GM19035 (cell line): Measurements from ENCODE around the gene PTBP2.
A peak's percentile ranks its signal among the peaks of the same experiment; 100 is the strongest.

Experiments
- ATAC-seq: cut with Tn5 transposase; IDR thresholded peaks from one replicate; pipeline ENCODE4 v1.9.1; 2021; ENCODE audit not compliant: unreplicated experiment

PTBP2 gene

GRCh38 chr1:96721416-96722160 lies at the start of gene PTBP2:
Gene PTBP2 (plus strand): TSS chr1:96721784. CDS start chr1:96721865, 81 bp downstream.
- peak; percentile 95 for ATAC-seq

- no peak for ATAC-seq
These were observed 46.7 kb upstream of the PTBP2 start for GRCh38 chr1:96674915-96675314.

- ATAC-seq: no peak
These were observed 39.5 kb upstream of the PTBP2 start for GRCh38 chr1:96682056-96682455.

GRCh38 chr1:96683931-96684330 lies 37.7 kb upstream of the PTBP2 start:
- no peak for ATAC-seq

- no peak for ATAC-seq
These were observed 36.8 kb upstream of the PTBP2 start for GRCh38 chr1:96684744-96685143.

GRCh38 chr1:96688767-96689166 lies 32.8 kb upstream of the PTBP2 start:
- no peak for ATAC-seq

GRCh38 chr1:96695954-96696353 lies 25.6 kb upstream of the PTBP2 start:
- no peak for ATAC-seq

- ATAC-seq: no peak
These were observed 23.1 kb upstream of the PTBP2 start for GRCh38 chr1:96698342-96698983.

- no peak for ATAC-seq
These were observed 18.4 kb upstream of the PTBP2 start for GRCh38 chr1:96703186-96703585.

- no peak for ATAC-seq
These were observed 14.6 kb upstream of the PTBP2 start for GRCh38 chr1:96707023-96707422.

- ATAC-seq: no peak
These were observed 13.1 kb upstream of the PTBP2 start for GRCh38 chr1:96708482-96708881.

- no peak for ATAC-seq
These were observed 10.7 kb upstream of the PTBP2 start for GRCh38 chr1:96710708-96711477.

GRCh38 chr1:96713649-96714048 lies 7.9 kb upstream of the PTBP2 start:
- ATAC-seq: no peak

- no peak for ATAC-seq
These were observed 6.7 kb upstream of the PTBP2 start for GRCh38 chr1:96714881-96715280.

GRCh38 chr1:96715482-96715881 lies 6.1 kb upstream of the PTBP2 start:
- ATAC-seq: no peak

- ATAC-seq: peak; percentile 7
These were observed 550 bp upstream of the PTBP2 start for GRCh38 chr1:96721053-96721415.

- peak; percentile 49 for ATAC-seq
These were observed 758 bp downstream of the PTBP2 start for GRCh38 chr1:96722161-96722922.

- ATAC-seq: no peak
These were observed 1.4 kb downstream of the PTBP2 start for GRCh38 chr1:96722958-96723357.

- no peak for ATAC-seq
These were observed 1.8 kb downstream of the PTBP2 start for GRCh38 chr1:96723377-96723776.

- ATAC-seq: no peak
These were observed 2.4 kb downstream of the PTBP2 start for GRCh38 chr1:96723936-96724335.

GRCh38 chr1:96727860-96728259 lies 6.3 kb downstream of the PTBP2 start:
- no peak for ATAC-seq
